Measurements from ENCODE around the gene EVI5. TPM values are rescaled to one million over a fixed set of nuclear protein-coding genes. Genes with fewer than 3 reads are reported as not detected.
A peak's percentile ranks its signal among the peaks of the same experiment; 100 is the strongest.

Gene EVI5
- total and polyA plus RNA-seq, 12 donors: 4.6 to 46.2 (median 24.6) TPM

DNA sequence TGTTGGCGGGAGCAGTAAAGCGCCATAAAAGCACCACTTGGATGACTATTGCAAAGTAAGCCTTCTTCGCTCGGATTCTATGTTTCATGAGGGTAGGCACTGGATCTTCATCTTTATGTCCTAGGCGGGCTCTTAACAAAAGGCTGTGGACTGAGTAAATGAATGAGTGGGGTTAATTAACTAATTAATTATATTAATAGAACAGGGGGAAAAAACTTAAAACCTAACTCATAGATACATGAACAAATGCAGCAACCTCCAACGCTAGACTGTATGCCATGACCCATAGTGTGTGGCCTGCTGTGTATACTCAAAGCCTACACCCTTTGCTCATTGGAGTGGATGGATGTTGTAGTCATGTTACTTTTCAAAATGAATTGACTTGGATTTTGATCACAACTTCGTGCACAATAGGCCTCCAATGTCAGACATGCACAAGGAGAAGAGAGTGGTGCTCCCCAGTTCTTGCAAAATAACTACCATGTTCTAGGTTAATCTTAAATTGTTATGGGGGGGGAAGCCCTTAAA is 297.8 kb downstream of the EVI5 start:
- TF ChIP-seq CTCF (IDR thresholded peaks at IDR 0.05): no peak
- DNase-seq (no peak), ATAC-seq (no peak)
- H3K27ac ChIP-seq: peak overlapping the region in 1 of 10 donors; percentile 84
- peaks cover 25 to 49% (median 43%) of the 10 kb centered on the region in 9 donors for H3K4me1 ChIP-seq
- H3K36me3 ChIP-seq: no peaks in the 10 kb centered on the region
- peaks cover 33 to 74% (median 64%) of the 10 kb centered on the region in 7 donors for H3K27me3 ChIP-seq
- H3K4me3 ChIP-seq: peak overlapping the region; percentile 40 to 70 (median 56)
- intact Hi-C loops (cut with DNase I): loop anchor here in 1 of 10 donors (10.0 kb wide), 1 partner anchor 98 kb away; no protein-coding TSS in a partner anchor
- H3K9me3 ChIP-seq: no peaks in the 10 kb centered on the region
- 59 to 65% methylated on average over 7 of the region's 7 CpGs for WGBS, 2 donors

DNA sequence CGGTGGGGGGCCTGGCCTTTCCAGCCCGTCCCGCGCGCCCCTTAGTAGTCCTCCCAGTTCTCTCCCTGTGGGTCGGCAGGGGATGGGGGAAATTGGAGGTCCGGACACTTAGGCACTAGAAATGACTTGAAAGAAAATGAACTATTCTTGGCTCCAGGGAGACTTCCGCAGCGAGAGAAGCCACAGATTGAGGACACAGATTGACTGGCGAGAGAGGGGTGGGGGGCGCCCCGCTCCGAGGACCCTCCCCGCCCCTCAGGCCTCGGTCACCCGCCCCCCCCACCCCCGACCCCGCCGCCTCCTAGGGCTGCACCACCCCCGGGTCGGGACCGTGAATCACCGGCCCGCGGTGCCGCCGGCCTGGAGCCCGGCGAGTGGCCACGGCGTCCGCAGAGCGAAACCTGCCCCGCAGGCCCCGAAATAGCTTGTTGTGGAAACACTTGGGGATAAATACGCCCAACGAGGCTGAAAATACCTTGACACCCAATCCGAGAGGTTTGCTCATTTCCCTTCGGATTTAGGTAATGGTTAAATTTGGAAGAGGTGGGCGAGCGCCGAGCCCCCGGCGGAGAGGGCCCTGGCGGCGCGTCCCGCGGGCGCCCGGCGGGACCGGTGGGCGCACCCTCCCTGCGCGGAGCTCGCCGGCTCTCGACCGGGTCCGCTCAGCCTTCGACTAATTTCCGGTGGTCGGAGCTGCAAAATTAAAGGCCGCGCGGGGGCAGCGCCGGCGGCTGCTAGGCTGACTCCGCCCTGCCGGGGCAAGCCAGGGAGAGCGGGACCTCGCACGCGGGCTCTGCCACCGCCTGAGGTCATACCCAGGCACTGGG is 298.4 kb downstream of the EVI5 start, which contains the start of gene GFI1:
TSS of gene GFI1 (minus strand) at position 675 of the 827 bp plus-strand sequence. CDS start 3,438 bp downstream, outside the sequence.
- TF ChIP-seq CTCF (IDR thresholded peaks at IDR 0.05): no peak
- H3K27ac ChIP-seq: peak within 1 kb of the TSS in 1 of 10 donors; percentile 84
- H3K36me3 ChIP-seq: no peaks in the 10 kb centered on the region
- peak in 1 of 2 donors; percentile 32 for DNase-seq
- H3K27me3 ChIP-seq: peaks cover 33 to 81% (median 71%) of the 10 kb centered on the region in 7 donors
- intact Hi-C loops (cut with DNase I): loop anchor here in 1 of 10 donors (10.0 kb wide), 1 partner anchor 98 kb away; no protein-coding TSS in a partner anchor
- 1 to 2% methylated on average over 69 to 77 of the region's 77 CpGs for WGBS, 2 donors
- peak within 1 kb of the TSS; percentile 40 to 70 (median 56) for H3K4me3 ChIP-seq
- peaks cover 25 to 56% (median 50%) of the 10 kb centered on the region in 9 donors for H3K4me1 ChIP-seq
- no peaks in the 10 kb centered on the region for H3K9me3 ChIP-seq
- peak in 2 of 8 donors; percentile 32 to 50 for ATAC-seq

DNA sequence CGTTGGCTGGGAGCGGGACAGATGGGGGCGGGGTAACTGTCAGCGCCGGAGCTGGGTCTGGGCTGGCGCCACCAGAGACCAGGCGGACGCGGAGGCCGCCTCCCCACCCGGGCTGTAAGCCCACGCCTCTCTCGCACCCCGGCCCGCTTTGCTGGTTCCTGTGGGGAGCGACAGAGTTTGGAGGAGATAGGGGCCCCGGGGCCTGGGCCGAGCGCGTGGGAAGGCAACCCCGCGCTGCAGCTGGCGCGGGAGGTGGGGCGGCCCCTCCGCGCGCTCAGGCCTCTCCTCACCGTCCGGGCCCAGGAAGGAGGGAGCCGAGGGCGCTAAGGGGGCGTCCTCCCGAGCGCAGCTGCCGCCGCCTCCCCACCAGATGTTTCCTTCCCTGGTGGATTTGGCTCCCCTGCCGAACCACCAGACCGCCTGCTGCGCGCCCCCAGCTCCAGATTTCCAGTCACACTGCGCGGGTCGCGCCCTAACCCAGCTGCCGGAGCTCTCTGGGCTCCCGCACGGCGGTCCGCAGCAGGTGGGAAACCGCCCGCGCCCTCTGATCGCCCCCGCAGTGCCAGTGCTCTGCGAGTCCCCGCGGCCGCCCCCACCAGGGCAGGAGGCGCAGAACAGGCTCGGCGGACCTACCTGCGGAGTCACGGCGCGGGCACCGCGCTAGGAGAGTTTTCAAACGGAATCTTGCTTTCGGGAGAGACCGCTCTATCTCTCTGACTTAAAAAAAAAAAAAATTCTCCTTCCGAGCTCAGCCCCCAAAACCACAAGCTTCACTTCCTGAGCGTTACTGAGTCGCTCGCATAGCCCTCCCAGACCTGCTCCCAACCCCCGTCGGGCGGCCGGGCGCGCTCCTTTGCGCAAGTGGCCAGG is 299.3 kb downstream of the EVI5 start:
- DNase-seq: peak in 1 of 2 donors; percentile 24
- peak in 3 of 9 donors; percentile 26 to 43 (median 29) for TF ChIP-seq CTCF (IDR thresholded peaks at IDR 0.05)
- H3K27me3 ChIP-seq: peaks cover 41 to 89% (median 80%) of the 10 kb centered on the region in 7 donors
- H3K36me3 ChIP-seq: no peaks in the 10 kb centered on the region
- 0 to 1% methylated on average over 77 to 82 of the region's 82 CpGs for WGBS, 2 donors
- H3K27ac ChIP-seq: peak overlapping the region in 1 of 10 donors; percentile 84
- ATAC-seq: peak; percentile 17 to 70 (median 38)
- intact Hi-C loops (cut with DNase I): loop anchor here in 1 of 10 donors (10.0 kb wide), 1 partner anchor 99 kb away; no protein-coding TSS in a partner anchor
- H3K9me3 ChIP-seq: no peaks in the 10 kb centered on the region
- H3K4me1 ChIP-seq: peaks cover 30 to 64% (median 58%) of the 10 kb centered on the region in 9 donors
- peak overlapping the region; percentile 40 to 70 (median 56) for H3K4me3 ChIP-seq
